NCI-H524 treated with DMSO at 0.1 percent for 48 hours (cell line): ENCODE measurements around the gene CLEC4C.
"Not testable (repeated sequence)": the region's sequence is repeated elsewhere in the genome, so short reads cannot be mapped to it uniquely, and the experiment has no call there.

ENCODE experiments used
- DNase-seq: peaks from one replicate; lab custom pipeline; 2025; lab: John Stamatoyannopoulos, UW

The CLEC4C gene, protein sequence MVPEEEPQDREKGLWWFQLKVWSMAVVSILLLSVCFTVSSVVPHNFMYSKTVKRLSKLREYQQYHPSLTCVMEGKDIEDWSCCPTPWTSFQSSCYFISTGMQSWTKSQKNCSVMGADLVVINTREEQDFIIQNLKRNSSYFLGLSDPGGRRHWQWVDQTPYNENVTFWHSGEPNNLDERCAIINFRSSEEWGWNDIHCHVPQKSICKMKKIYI

DNA sequence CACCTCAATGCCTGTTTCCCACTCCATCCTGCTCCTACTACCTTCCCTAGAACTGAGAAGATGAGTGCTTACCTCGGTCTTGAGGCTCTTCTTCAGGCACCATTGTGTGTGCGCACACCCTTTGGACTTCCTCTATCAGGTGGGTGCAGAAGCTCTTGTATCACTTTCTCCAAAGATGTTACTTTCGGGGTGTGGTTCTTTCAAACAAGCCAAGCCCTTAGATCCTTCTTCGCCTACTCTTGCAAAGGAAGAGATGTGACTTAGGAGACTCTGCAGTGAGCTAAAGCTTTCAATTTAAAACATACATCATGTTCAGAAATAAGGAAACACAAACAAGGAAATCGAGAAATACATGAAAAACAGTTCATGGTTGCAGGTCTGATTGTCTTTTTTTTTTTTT, at the start of gene CLEC4C:
CLEC4C (minus strand) TSS at position 130 of the 400 bp plus-strand sequence; CDS start at position 103, 27 bp downstream.
- DNase-seq = no peak

DNA sequence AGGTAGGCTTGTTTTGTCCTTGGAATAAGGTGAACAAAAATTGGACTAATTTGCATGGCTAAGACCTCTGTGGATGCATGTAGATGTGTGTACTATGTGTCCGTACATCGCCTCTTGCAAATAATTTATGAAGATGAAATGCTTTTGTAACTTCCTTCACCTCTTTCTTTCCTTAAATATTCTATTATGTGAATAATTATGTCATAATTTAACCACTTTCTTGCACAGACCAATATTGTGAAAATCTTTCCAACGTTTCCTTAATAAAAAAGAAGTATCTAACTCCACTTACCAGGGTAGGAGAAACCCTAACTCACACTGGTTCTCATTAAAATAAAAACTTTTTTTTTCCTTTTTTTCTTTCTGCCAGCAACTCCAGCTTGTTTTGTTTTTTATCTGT, 46.0 kb upstream of the CLEC4C start:
- DNase-seq = no peak

DNA sequence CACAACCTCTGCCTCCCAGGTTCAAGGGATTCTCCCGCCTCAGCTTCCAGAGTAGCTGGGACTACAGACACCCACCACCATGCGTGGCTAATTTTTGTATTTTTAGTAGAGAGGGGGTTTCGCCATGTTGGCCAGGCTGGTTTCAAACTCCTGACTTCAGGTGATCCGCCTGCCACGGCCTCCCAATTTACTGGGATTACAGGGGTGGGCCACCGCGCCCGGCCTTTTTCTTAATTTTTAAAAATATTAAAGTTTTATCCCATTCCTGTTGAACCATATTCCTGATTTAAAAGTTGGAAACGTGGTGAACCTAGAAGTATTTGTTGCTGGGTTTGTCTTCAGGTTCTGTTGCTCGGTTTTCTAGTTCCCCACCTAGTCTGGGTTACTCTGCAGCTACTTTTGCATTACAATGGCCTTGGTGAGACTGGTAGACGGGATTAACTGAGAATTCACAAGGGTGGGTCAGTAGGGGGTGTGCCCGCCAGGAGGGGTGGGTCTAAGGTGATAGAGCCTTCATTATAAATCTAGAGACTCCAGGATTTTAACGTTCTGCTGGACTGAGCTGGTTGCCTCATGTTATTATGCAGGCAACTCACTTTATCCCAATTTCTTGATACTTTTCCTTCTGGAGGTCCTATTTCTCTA, 41.8 kb upstream of the CLEC4C start, which contains the start of gene NANOG:
NANOG (plus strand) TSS at position 519 of the 645 bp plus-strand sequence. CDS start 213 bp downstream, outside the sequence.
- not testable (repeated sequence) for DNase-seq

DNA sequence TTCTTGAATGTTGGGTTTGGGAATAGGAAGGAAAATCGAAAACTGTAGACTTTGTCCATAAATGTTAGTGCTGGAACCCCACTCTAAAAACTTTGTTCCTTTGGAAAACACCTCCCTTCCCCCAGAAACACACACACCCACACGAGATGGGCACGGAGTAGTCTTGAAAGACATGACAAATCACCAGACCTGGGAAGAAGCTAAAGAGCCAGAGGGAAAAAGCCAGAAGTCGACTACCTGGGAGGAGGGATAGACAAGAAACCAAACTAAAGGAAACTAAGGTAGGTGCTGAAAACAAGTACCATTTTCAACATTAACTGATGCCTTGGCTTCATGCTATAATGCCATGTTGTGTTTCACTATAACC, 41.1 kb upstream of the CLEC4C start:
- no peak for DNase-seq

DNA sequence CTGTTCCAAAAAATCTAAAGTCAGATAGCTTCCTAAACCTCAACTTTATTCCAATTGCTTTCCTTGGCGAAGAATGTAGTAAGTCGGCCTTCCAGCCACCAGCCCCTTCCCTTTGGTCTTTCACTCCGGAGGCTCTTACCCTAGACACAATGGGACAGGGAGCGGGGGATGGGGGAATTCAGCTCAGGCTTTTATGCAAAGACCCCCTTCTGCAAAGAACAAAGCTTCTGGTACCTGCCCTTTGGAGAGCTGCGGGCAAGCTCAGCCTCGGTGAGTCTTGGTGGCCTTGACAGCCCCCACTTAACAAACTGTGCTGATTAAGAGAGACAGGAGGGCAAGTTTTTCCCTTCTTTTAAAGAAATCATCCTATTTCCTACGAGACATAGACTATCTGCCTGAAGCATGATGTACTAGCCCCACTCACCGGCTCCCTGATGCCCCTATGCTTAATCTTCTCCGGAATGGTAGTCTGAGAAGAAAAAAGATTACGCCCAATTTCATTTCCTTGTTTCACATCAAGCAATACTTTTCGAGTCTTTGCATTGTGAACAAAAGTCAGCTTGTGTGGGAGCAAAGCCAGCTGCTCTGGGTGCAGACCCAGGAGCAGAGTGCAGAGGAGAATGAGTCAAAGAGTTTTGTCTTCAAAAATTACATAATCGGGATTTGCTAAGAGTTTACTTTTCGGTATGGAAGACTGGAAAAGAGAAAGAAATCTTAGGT, 40.6 kb upstream of the CLEC4C start:
- DNase-seq = no peak

DNA sequence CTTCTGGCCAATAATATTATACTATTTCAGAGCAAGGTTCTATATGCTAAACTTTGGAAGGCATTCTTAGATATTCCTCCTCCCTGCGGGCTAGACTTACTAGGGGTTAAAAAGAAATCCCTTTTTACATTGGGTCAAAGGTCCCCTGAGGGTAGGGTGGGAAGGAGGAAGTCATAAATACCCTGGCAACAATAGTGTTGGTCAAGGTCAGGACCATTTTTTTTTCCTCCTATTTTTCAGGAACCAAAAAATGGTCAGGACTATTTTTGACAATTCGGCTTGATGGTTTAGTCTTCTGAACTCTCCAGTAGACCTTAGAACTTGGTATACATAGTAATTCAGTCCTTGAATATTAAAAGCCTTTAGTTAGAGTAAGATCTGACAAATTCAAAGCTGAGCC, 37.5 kb upstream of the CLEC4C start:
- no peak for DNase-seq

DNA sequence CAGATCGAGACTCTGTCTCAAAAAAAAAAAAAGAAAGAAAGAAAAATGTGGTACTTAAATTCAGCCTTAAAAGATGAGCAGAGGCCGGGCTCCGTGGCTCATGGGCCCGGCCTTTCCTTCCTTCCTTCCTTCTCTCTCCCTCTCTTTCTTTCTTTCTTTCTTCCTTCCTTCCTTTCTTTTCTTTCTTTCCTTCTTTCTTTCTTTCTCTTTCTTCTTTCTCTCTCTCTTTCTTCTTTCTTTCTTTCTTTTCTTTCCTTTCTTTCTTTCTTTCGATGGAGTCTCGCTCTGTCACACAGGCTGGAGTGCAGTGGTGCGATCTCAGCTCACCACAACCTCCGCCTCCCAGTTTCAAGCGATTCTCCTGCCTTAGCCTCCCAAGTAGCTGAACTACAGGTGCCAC, 36.3 kb upstream of the CLEC4C start:
- not testable (repeated sequence) for DNase-seq

DNA sequence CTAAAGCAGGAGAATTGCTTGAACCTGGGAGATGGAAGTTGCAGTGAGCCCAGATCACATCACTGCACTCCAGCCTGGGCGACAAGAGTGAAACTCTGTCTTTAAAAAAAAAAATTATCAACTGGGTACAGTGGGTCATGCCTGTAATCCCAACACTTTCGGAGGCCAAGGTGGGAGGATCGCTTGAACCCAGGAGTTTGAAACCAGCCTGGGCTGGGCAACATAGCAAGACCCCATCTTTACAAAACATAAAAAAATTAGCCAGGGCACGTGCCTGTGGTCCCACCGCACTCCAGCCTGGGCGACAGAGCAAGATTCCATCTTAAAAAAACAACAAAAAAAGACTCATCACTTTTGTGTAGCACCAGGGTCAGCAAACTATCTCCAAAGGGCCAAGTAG, 34.9 kb upstream of the CLEC4C start:
- no peak for DNase-seq

DNA sequence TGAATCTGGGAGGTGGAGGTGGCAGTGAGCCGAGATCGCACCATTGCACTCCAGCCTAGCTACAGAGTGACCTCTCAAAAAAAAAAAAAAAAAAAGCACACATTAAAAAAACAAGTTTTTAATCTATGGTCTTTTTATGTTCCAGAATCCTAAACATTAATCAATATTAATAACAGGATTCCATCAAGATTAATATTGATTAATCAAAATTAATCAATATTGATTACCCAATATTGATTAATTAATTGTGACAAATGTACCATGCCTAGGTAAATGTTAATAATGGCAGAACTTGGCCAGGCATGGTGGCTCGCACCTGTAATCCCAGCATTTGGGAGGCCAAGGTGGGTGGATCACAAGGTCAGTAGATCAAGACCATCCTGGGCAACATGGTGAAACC, 34.1 kb upstream of the CLEC4C start:
- DNase-seq = no peak

DNA sequence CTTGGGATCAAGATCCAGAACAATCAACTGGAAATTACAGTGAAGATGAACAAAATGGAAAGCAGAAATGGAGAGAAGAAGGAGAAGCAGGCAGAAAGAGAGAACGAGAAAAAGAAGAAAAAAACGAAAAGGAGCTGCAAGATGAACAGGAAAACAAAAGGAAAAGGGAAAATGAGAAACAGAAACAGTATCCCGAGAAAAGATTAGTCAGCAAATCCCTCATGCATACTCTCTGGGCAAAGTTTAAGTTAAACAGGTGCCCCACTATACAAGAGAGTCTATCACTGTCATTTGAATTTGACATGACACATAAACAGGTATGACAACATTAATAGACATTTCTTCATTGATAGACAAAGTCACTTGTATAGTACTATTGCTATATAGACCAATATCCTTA, 22.8 kb upstream of the CLEC4C start:
- no peak for DNase-seq

DNA sequence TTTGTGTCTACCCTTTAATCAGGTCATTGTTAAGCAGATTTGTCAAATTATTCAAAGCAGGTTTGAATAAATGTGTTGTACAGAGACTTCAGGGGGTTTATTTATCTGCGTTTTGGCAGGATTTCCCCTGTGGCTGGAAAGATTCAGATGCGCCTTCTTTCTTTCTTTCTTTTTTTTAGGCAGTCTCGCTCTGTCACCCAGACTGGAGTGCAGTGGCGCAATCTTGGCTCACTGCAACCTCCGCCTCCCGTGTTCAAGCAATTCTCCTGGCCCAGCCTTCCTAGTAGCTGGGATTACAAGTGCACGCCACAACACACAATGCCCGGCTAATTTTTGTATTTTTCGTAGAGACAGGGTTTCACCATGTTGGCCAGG, 11.6 kb upstream of the CLEC4C start:
- no peak for DNase-seq

DNA sequence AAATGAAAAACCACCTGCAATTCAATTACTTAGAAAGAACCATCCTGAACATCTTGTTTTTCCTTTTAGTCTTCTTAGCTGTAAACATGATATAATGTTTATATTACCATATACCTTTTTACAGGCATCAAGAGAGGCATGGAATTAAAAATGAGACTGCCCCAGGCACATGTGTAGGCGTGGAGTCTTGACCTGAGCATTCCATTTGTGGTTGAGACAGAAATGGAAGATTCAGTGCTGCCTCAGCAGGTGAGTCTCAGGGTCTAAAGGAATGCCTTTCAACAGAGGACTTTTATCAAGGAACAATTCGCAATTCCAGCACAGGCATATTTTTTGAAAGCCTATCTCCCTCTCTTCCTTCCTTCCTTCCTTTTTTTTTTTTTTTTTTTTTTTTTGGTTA, 9.8 kb upstream of the CLEC4C start:
- no peak for DNase-seq

DNA sequence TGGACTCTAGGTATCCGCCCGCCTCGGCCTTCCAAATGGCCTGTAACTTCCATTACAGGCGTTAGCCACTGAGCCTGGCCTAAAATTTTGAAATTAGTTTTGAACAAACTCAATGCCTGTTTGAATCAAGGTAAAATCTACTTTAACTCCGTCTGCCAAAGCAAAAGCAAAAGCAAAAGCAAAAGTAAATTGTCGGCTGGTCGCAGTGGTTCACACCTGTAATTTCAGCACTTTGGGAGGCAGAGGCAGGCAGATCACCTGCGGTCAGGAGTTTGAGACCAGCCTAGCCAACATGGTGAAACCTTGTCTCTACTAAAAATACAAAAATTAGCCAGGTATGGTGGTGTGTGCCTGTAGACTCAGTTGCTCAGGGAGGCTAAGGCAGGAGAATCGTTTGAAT, 8.5 kb upstream of the CLEC4C start:
- not testable (repeated sequence) for DNase-seq

DNA sequence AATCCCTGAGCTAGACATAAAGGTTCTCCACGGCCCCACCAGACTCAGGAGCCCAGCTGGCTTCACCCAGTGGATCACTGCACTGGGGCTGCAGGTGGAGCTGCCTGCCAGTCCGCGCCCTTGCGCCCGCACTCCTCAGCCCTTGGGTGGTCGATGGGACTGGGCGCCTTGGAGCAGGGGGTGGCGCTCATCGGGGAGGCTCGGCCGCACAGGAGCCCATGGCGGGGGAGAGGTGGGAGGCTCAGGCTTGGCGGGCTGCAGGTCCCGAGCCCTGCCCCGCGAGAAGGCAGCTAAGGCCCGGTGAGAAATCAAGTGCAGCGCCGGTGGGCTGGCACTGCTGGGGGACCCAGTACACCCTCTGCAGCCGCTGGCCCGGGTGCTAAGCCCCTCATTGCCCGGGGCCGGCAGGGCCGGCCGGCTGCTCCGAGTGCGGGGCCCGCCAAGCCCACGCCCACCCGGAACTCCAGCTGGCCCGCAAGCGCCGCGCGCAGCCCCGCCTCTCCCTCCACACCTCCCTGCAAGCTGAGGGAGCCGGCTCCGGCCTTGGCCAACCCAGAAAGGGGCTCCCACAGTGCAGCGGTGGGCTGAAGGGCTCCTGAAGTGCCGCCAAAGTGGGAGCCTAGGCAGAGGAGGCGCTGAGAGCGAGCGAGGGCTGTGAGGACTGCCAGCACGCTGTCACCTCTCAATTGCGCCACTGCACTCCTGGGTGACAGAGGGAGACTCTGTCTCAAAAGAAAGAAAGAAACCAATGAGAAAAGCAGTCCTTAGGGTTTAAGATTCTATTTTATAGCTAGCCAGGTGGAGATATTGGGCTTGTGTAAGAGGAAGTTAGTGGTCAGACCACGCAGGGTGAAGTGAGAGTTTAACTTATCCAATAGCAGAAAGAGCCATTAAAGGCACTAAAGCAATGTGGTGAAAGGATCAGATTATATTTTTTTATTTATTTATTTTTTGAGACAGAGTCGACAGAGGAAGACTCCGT, 5.1 kb upstream of the CLEC4C start:
- not testable (repeated sequence) for DNase-seq

DNA sequence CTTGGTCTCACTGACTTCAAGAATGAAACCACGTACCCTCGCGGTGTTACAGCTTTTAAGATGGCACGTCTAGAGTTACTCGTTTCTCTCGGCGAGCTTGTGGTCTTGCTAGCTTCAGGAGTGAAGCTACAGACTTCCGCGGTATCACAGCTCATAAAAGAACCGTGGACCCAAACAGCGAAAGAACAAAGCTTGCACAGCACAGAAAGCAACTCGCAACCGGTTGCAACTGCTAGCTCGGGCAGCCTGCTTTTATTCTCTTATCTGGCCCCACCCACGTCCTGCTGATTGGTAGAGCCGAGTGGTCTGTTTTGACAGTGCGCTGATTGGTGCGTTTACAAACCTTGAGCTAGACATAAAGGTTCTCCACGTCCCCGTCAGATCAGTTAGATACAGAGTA, 4.2 kb upstream of the CLEC4C start:
- DNase-seq = no peak

DNA sequence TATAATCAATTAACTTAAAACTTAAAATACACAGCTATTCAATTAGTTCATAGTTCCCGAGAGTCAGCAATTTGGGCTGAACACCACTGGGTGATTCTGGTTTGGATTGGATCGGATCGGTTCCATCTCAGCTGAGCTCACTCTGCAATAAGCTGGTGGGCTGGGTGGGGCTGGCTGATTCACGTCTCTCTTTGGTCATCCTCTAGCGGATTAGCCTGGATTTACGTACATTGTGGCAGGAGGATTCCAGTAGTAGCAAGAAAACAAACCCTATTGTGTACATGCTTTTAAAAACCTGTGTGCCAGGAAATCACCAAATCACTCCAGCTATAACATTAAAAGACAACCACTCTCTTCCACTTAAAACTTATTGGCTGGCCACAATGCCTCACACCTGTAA, 3.2 kb upstream of the CLEC4C start:
- DNase-seq = no peak

DNA sequence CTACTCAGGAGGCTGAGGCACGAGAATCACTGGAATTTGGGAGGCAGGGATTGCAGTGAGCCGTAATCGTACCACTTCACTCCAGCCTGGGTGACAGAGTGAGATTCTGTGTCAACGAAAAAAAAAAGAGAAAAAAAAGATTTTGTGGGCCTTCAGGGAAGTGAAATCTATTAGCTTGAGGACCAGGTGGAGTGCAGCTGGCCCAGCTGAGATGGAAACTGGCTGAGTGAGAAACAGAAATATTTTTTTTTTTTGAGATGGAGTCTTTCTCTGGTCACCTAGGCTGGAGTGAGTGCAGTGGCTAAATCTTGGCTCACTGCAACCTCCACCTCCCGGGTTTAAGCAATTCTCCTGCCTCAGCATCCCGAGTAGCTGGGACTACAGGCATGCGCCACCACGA, 2.3 kb upstream of the CLEC4C start:
- no peak for DNase-seq

DNA sequence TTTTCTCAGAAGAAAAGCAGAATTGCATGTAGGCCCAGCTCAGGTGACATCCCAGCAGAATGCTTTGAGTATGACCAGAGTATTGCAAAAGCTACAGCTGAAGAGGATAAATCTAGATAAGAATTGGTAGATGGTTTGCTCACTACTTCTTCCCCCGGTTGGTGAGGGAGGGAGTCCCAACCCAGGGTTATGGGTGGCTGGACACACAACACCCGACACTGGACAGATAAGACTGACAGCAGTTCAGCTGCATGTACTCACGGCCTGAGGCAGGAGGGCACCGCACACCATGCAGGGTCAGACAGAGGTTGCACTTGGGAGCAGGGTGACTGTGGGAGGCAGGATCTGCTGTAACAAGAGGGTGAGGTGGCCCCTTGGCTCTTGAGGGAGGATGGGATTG, 1.7 kb upstream of the CLEC4C start:
- no peak for DNase-seq

DNA sequence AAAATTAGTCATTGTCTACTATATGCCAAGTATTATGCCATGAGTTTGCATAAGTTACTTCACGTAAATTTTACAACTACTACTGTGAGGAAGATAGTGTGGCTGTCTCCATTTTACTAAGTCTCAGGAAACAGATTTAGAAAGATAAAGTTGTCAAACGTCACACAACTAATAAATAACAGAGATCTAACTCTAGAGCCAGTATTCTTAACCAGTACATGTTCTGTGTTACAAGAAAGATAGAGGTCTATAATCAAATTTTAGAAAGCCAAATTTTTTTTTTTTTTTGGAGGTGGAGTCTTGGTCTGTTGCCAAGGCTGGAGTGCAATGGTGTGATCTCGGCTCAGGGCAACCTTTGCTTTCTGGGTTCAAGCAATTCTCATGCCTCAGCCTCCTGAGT, 14.2 kb downstream of the CLEC4C start:
- DNase-seq = no peak

DNA sequence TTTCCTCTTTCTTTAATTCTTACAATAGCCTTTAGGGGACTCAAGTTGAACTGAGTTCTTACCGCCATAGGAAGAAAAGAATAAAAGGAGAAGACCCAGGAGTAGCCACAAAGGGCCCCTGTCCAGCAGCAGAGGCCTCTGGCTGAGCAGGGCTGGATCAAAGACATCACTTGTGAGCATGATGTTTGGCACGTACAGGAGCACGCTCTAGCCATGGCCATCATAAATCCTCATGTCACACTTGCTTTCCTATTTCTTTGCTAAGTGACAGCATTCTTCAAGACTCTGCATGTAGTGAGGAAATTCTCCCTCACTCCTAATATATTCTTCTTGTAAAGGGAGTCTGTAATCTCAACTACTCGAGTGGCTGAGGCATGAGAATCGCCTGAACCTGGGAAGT, 15.7 kb downstream of the CLEC4C start:
- DNase-seq = no peak

DNA sequence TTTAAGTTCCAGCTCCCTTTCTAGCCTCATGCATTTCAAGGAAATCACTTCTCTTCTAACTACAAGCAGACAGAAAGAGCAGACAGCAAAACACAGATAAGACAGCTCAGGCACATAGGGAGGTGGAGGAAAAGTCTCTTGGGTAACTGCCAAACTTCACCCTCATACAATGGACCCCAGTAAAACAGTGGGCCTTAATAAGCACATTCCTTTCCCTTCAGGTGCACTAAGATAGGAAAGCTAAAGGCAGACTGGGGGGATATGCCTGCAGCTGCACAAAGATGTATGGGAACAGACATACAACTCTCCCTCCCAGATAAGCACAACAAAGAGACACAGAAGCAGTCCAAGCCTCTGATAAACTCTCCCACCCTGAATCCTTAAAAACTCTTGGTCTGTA, 16.2 kb downstream of the CLEC4C start:
- DNase-seq = not testable (repeated sequence)

DNA sequence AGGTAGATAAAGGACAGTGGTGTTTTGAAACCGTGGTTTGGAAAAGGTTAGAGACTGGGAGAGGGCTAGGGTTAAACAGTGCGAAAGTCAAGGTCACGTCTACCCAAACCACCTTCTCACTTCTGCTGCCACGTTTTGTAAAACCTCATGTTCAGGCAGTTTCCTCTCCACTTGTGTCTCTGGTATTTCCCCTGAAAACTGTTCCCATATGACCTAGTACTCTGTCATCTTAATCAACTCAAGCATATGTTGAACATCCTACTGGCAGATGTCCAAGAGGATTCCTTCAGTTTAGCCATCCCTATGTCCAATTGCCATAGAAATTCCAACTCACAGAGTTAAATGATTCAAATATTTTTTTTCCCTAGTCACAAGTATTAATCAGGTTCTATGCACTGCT, 17.4 kb downstream of the CLEC4C start:
- DNase-seq = no peak
